Spleen (tissue), 11 donors: ENCODE measurements around the gene USP5. TPM values are rescaled to one million over a fixed set of nuclear protein-coding genes. Genes with fewer than 3 reads are reported as not detected.

Experiments
- DNase-seq: peaks from one replicate; pipeline ENCODE4 v3.0.0-alpha.2; 2020
- H3K27ac ChIP-seq, 8 donors: fragments of 200-600 bp; sonication (generic) in 7 of 8; 1 replicate in 4 of 8; 2 replicates in 4 of 8; pipeline versions ENCODE4 v1.5.0 to v1.8.0; 2016 to 2021; ENCODE audit warnings: inconsistent platforms in 4 of 8, mild to moderate bottlenecking in 4 of 8, moderate library complexity in 1 of 8
- H3K27me3 ChIP-seq, 7 donors: fragments of 200-600 bp; sonication (generic) in 6 of 7; replicated peaks in 1 of 7; 1 replicate in 4 of 7; 2 replicates in 3 of 7; pipeline versions ENCODE4 v1.5.0 to v1.8.0; 2016 to 2021; ENCODE audit warnings: inconsistent platforms in 3 of 7, mild to moderate bottlenecking in 1 of 7
- H3K36me3 ChIP-seq, 6 donors: fragments of 200-600 bp; sonication (generic) in 5 of 6; 1 replicate in 4 of 6; 2 replicates in 2 of 6; pipeline versions ENCODE4 v1.5.0 to v1.8.0; 2016 to 2021; ENCODE audit warnings: inconsistent platforms in 2 of 6
- H3K4me1 ChIP-seq, 6 donors: fragments of 200-600 bp; sonication (generic) in 5 of 6; 1 replicate in 3 of 6; 2 replicates in 3 of 6; pipeline versions ENCODE4 v1.5.0 to v1.8.0; 2016 to 2021; ENCODE audit warnings: inconsistent platforms in 3 of 6
- H3K4me3 ChIP-seq, 8 donors: fragments of 200-600 bp; sonication (generic) in 7 of 8; 1 replicate in 4 of 8; 2 replicates in 4 of 8; pipeline versions ENCODE4 v1.5.0 to v1.8.0; 2016 to 2021; ENCODE audit warnings: inconsistent platforms in 4 of 8, mild to moderate bottlenecking in 4 of 8, moderate library complexity in 2 of 8
- H3K9me3 ChIP-seq, 8 donors: fragments of 200-600 bp; sonication (generic) in 7 of 8; 1 replicate in 4 of 8; 2 replicates in 4 of 8; pipeline versions ENCODE4 v1.5.0 to v1.8.0; 2016 to 2021; ENCODE audit warnings: inconsistent platforms in 4 of 8
- POLR2A ChIP-seq, 3 donors: fragments of 450-650 bp; IDR thresholded peaks; one replicate each; pipeline ENCODE4 v1.5.1; 2017; ENCODE audit warnings: antibody characterized with exemption in 3 of 3, mild to moderate bottlenecking in 1 of 3
- POLR2AphosphoS5 ChIP-seq, 3 donors: sonication (generic); formaldehyde crosslinking; IDR thresholded peaks; one replicate each; pipeline ENCODE4 v1.5.1; 2017; ENCODE audit warnings: antibody characterized with exemption in 3 of 3
- WGBS, 5 donors: extraction: QIAGEN DNeasy Blood & Tissue Kit in 3 of 5; methylation state at CpG; one replicate each; pipeline versions ENCODE4 v1.1.5 to v1.1.7; 2013 to 2018; 5-methylcytosine and 5-hydroxymethylcytosine counted together
- intact Hi-C: fragments of 100-400 bp; cut with DNase I; formaldehyde crosslinking; loops from one replicate; pipeline ENCODE4 v1.15.0; 2023; ENCODE audit warnings: low total_unique reads
- polyA plus RNA-seq, 3 donors: library from polyadenylated mRNA; stranded (reverse); fragments of 200-250 nt; gene quantifications; one replicate each; pipeline ENCODE4 v1.2.1, GENCODE V29; 2013
- total RNA-seq, 7 donors: library from RNA; depleted of rRNA in 3 of 7; stranded (reverse); fragments of >200 nt in 3 of 7; fragmentation: NEBNext Ultra II Directional in 4 of 7; extraction: Animal tissue kit (Norgen Biotek cat#: 25700) in 4 of 7; gene quantifications; one replicate each; pipeline versions ENCODE4 v1.1.0 to v1.2.1, GENCODE V29; 2016 to 2021
- TF ChIP-seq, protein P1 (sequence below), 11 experiments: fragments of 200-600 bp in 7 of 11; fragments of 450-650 bp in 4 of 11; sonication (generic) in 4 of 11; IDR thresholded peaks in 8 of 11; conservative IDR thresholded peaks in 3 of 11; 1 replicate in 7 of 11; 2 replicates in 4 of 11; pipeline versions ENCODE4 v1.4.0 to v1.8.0; 2016 to 2021; ENCODE audit warnings: antibody characterized with exemption in 11 of 11, inconsistent platforms in 4 of 11, mild to moderate bottlenecking in 1 of 11
- donor health status: healthy with polysubstance abuse.
- donor health status: DM: no; HTN: no; CAD: no; lungs with moderate emphysema.
- donor health status: DM: no; HTN: no; CAD: no.
- donor health status: Bipolar disorder and iron deficiency.
- donor health status: healthy.
- donor health status: DM: no; HTN: no; CAD: no.
- donor health status: DM: yes; HTN: yes; CAD: no.

USP5 gene
- total and polyA plus RNA-seq, 10 donors: 23.1 to 62.4 (median 40.8) TPM

DNA sequence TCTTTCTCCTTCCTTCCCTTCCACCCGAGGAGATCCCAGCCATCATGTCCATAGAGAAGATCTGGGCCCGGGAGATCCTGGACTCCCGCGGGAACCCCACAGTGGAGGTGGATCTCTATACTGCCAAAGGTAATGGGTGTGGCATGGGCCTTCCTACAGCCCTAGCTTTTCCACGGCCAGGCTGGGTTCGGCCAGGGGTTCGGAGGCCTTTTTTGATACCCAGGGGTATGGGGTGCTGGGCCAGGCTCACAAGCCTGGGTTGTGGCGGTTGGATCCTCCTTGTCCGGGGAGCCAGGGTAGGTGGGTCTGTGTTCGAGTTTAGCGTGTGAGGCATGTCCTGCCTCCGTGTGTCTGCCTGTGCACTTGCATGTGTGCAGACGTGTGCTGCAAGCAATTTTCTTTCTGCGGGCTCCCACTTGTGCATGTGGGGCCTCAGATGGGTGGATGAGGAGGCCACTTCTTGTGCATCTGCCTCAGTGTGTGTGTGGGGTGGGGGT lies 63.9 kb downstream of the USP5 start:
- 71 to 90% (median 83%) methylated on average over 8 to 14 of the region's 14 CpGs for WGBS, 5 donors
- intact Hi-C loops: no loop called here
- peak; percentile 66 for DNase-seq
- Histone ChIP-seq H3K36me3 (peaks cover 0 to 26% (median 0%) of the 10 kb centered on the region in 6 donors), H3K27ac (peak overlapping the region in 2 of 8 donors; percentile 83), H3K4me1 (peaks cover 4 to 34% (median 20%) of the 10 kb centered on the region in 6 donors), H3K4me3 (peak overlapping the region in 2 of 8 donors; percentile 62 to 90), H3K9me3 (no peaks in the 10 kb centered on the region), H3K27me3 (peaks cover 0 to 39% (median 0%) of the 10 kb centered on the region in 7 donors)
- no peak for TF ChIP-seq POLR2AphosphoS5 (IDR thresholded peaks at IDR 0.05)
- TF ChIP-seq, protein P1, sequence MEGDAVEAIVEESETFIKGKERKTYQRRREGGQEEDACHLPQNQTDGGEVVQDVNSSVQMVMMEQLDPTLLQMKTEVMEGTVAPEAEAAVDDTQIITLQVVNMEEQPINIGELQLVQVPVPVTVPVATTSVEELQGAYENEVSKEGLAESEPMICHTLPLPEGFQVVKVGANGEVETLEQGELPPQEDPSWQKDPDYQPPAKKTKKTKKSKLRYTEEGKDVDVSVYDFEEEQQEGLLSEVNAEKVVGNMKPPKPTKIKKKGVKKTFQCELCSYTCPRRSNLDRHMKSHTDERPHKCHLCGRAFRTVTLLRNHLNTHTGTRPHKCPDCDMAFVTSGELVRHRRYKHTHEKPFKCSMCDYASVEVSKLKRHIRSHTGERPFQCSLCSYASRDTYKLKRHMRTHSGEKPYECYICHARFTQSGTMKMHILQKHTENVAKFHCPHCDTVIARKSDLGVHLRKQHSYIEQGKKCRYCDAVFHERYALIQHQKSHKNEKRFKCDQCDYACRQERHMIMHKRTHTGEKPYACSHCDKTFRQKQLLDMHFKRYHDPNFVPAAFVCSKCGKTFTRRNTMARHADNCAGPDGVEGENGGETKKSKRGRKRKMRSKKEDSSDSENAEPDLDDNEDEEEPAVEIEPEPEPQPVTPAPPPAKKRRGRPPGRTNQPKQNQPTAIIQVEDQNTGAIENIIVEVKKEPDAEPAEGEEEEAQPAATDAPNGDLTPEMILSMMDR (IDR thresholded peaks at IDR 0.05 in 8 of 11, conservative IDR thresholded peaks at IDR 0.05 in 3 of 11): no peak
- TF ChIP-seq POLR2A (IDR thresholded peaks at IDR 0.05): no peak

Other genes starting within 250 kb of the USP5 start
- 100 to 1,000 TPM; 202 to 272 (median 240) TPM for gene CHD4, start 244.8 kb upstream of the USP5 start, total RNA-seq
- 100 to 1,000 TPM; 136 to 169 (median 154) TPM for gene CHD4, start 244.8 kb upstream of the USP5 start, polyA plus RNA-seq
- gene LPAR5, start 216.2 kb upstream of the USP5 start, total RNA-seq: 10 to 100 TPM; 12.9 to 26.6 (median 16.9) TPM
- gene LPAR5, start 216.2 kb upstream of the USP5 start, polyA plus RNA-seq: 10 to 100 TPM; 10.9 to 16.0 (median 14.9) TPM
- 10 to 100 TPM; 13.2 to 41.7 (median 18.1) TPM for gene ACRBP, start 204.7 kb upstream of the USP5 start, total RNA-seq
- gene ACRBP, start 204.7 kb upstream of the USP5 start, polyA plus RNA-seq: 1 to 10 TPM; 7.2 to 8.8 (median 7.3) TPM
- 10 to 100 TPM; 34.5 to 68.8 (median 49.9) TPM for gene ING4, start 189.0 kb upstream of the USP5 start, total RNA-seq
- gene ING4, start 189.0 kb upstream of the USP5 start, polyA plus RNA-seq: 10 to 100 TPM; 33.0 to 56.7 (median 50.3) TPM
- 10 to 100 TPM; 48.8 to 79.8 (median 59.0) TPM for gene ZNF384, start 162.8 kb upstream of the USP5 start, total RNA-seq
- 10 to 100 TPM; 18.9 to 35.9 (median 28.7) TPM for gene ZNF384, start 162.8 kb upstream of the USP5 start, polyA plus RNA-seq
- gene PIANP, start 151.3 kb upstream of the USP5 start, total RNA-seq: under 1 TPM in 2 of 7 donors, not detected in 5; 0.28 to 0.30 TPM
- gene PIANP, start 151.3 kb upstream of the USP5 start, polyA plus RNA-seq: under 1 TPM; 0.10 to 0.24 (median 0.15) TPM
- 10 to 100 TPM; 40.5 to 61.9 (median 49.9) TPM for gene COPS7A, start 128.1 kb upstream of the USP5 start, total RNA-seq
- 10 to 100 TPM; 29.6 to 50.6 (median 33.7) TPM for gene COPS7A, start 128.1 kb upstream of the USP5 start, polyA plus RNA-seq
- 100 to 1,000 TPM in 5 of 7 donors, 10 to 100 TPM in 2; 85.4 to 123 (median 104) TPM for gene MLF2, start 99.0 kb upstream of the USP5 start, total RNA-seq
- 100 to 1,000 TPM in 2 of 3 donors, 10 to 100 TPM in 1; 78.0 to 116 (median 101) TPM for gene MLF2, start 99.0 kb upstream of the USP5 start, polyA plus RNA-seq
- 100 to 1,000 TPM in 1 of 7 donors, 10 to 100 TPM in 6; 47.4 to 130 (median 89.1) TPM for gene PTMS, start 85.8 kb upstream of the USP5 start, total RNA-seq
- gene PTMS, start 85.8 kb upstream of the USP5 start, polyA plus RNA-seq: 100 to 1,000 TPM in 2 of 3 donors, 10 to 100 TPM in 1; 70.5 to 169 (median 102) TPM
- gene LAG3, start 79.6 kb upstream of the USP5 start, total RNA-seq: 10 to 100 TPM in 6 of 7 donors, 1 to 10 TPM in 1; 9.4 to 29.4 (median 17.9) TPM
- gene LAG3, start 79.6 kb upstream of the USP5 start, polyA plus RNA-seq: 1 to 10 TPM; 3.7 to 4.7 (median 4.5) TPM
- gene CD4, start 62.6 kb upstream of the USP5 start, total RNA-seq: 100 to 1,000 TPM; 104 to 207 (median 180) TPM
- gene CD4, start 62.6 kb upstream of the USP5 start, polyA plus RNA-seq: 10 to 100 TPM; 21.8 to 32.8 (median 23.3) TPM
- gene GPR162, start 30.3 kb upstream of the USP5 start, total RNA-seq: 1 to 10 TPM; 2.1 to 7.1 (median 4.0) TPM
- gene GPR162, start 30.3 kb upstream of the USP5 start, polyA plus RNA-seq: 10 to 100 TPM in 2 of 3 donors, 1 to 10 TPM in 1; 5.0 to 14.7 (median 10.3) TPM
- 10 to 100 TPM in 2 of 7 donors, 1 to 10 TPM in 5; 4.2 to 11.7 (median 6.8) TPM for gene P3H3, start 23.7 kb upstream of the USP5 start, total RNA-seq
- gene P3H3, start 23.7 kb upstream of the USP5 start, polyA plus RNA-seq: 1 to 10 TPM; 4.6 to 6.9 (median 4.7) TPM
- gene GNB3, start 11.2 kb upstream of the USP5 start, total RNA-seq: 1 to 10 TPM in 6 of 7 donors, under 1 TPM in 1; 0.75 to 3.9 (median 2.6) TPM
- gene GNB3, start 11.2 kb upstream of the USP5 start, polyA plus RNA-seq: 1 to 10 TPM in 1 of 3 donors, under 1 TPM in 2; 0.93 to 1.3 (median 0.94) TPM
- 10 to 100 TPM in 1 of 7 donors, 1 to 10 TPM in 6; 1.9 to 10.2 (median 5.8) TPM for gene CDCA3, start 864 bp upstream of the USP5 start, total RNA-seq
- gene CDCA3, start 864 bp upstream of the USP5 start, polyA plus RNA-seq: 10 to 100 TPM in 1 of 3 donors, 1 to 10 TPM in 2; 3.6 to 18.1 (median 5.1) TPM
- gene TPI1, start 15.4 kb downstream of the USP5 start, total RNA-seq: 100 to 1,000 TPM; 218 to 471 (median 288) TPM
- gene TPI1, start 15.4 kb downstream of the USP5 start, polyA plus RNA-seq: 100 to 1,000 TPM; 234 to 364 (median 311) TPM
- gene SPSB2, start 21.2 kb downstream of the USP5 start, total RNA-seq: 10 to 100 TPM in 4 of 7 donors, 1 to 10 TPM in 3; 7.0 to 12.9 (median 10.3) TPM
- 10 to 100 TPM; 11.3 to 17.0 (median 11.5) TPM for gene SPSB2, start 21.2 kb downstream of the USP5 start, polyA plus RNA-seq
- gene LRRC23, start 52.7 kb downstream of the USP5 start, total RNA-seq: 1 to 10 TPM; 3.1 to 9.6 (median 5.9) TPM
- gene LRRC23, start 52.7 kb downstream of the USP5 start, polyA plus RNA-seq: 10 to 100 TPM in 1 of 3 donors, 1 to 10 TPM in 2; 7.0 to 10.1 (median 7.5) TPM
- gene ENO2, start 62.4 kb downstream of the USP5 start, total RNA-seq: 10 to 100 TPM in 6 of 7 donors, 1 to 10 TPM in 1; 7.6 to 37.7 (median 25.0) TPM
- 10 to 100 TPM; 11.5 to 41.3 (median 29.1) TPM for gene ENO2, start 62.4 kb downstream of the USP5 start, polyA plus RNA-seq
- gene ATN1, start 75.8 kb downstream of the USP5 start, total RNA-seq: 100 to 1,000 TPM in 1 of 7 donors, 10 to 100 TPM in 6; 64.7 to 112 (median 81.7) TPM
- 10 to 100 TPM; 10.1 to 42.0 (median 21.4) TPM for gene ATN1, start 75.8 kb downstream of the USP5 start, polyA plus RNA-seq
- gene RNU7-1, start 91.7 kb downstream of the USP5 start, total RNA-seq: not detected
- not detected for gene RNU7-1, start 91.7 kb downstream of the USP5 start, polyA plus RNA-seq
- gene C12orf57, start 91.9 kb downstream of the USP5 start, total RNA-seq: 100 to 1,000 TPM in 6 of 7 donors, 10 to 100 TPM in 1; 79.2 to 364 (median 116) TPM
- gene C12orf57, start 91.9 kb downstream of the USP5 start, polyA plus RNA-seq: 100 to 1,000 TPM; 181 to 323 (median 242) TPM
- gene PTPN6, start 99.2 kb downstream of the USP5 start, total RNA-seq: 100 to 1,000 TPM; 314 to 431 (median 423) TPM
- 100 to 1,000 TPM; 398 to 713 (median 604) TPM for gene PTPN6, start 99.2 kb downstream of the USP5 start, polyA plus RNA-seq
- gene PHB2, start 118.5 kb downstream of the USP5 start, total RNA-seq: 100 to 1,000 TPM; 127 to 143 (median 133) TPM
- 100 to 1,000 TPM; 166 to 199 (median 177) TPM for gene PHB2, start 118.5 kb downstream of the USP5 start, polyA plus RNA-seq
- gene EMG1, start 118.8 kb downstream of the USP5 start, total RNA-seq: 10 to 100 TPM; 19.9 to 56.3 (median 44.0) TPM
- gene EMG1, start 118.8 kb downstream of the USP5 start, polyA plus RNA-seq: 10 to 100 TPM; 23.6 to 38.3 (median 37.1) TPM
- gene LPCAT3, start 166.3 kb downstream of the USP5 start, total RNA-seq: 10 to 100 TPM; 28.8 to 52.5 (median 40.8) TPM
- 10 to 100 TPM in 2 of 3 donors, 1 to 10 TPM in 1; 9.7 to 13.5 (median 11.2) TPM for gene LPCAT3, start 166.3 kb downstream of the USP5 start, polyA plus RNA-seq
- 100 to 1,000 TPM; 235 to 451 (median 312) TPM for gene C1S, start 208.6 kb downstream of the USP5 start, total RNA-seq
- gene C1S, start 208.6 kb downstream of the USP5 start, polyA plus RNA-seq: 100 to 1,000 TPM; 102 to 179 (median 128) TPM
- 100 to 1,000 TPM; 188 to 421 (median 289) TPM for gene C1R, start 240.3 kb downstream of the USP5 start, total RNA-seq
- gene C1R, start 240.3 kb downstream of the USP5 start, polyA plus RNA-seq: 100 to 1,000 TPM in 2 of 3 donors, 10 to 100 TPM in 1; 91.8 to 183 (median 154) TPM